ENCODE data around the gene SEC22B.
"Not testable (repeated sequence)": the region's sequence is repeated elsewhere in the genome, so short reads cannot be mapped to it uniquely, and the experiment has no call there.

The SEC22B gene

DNA sequence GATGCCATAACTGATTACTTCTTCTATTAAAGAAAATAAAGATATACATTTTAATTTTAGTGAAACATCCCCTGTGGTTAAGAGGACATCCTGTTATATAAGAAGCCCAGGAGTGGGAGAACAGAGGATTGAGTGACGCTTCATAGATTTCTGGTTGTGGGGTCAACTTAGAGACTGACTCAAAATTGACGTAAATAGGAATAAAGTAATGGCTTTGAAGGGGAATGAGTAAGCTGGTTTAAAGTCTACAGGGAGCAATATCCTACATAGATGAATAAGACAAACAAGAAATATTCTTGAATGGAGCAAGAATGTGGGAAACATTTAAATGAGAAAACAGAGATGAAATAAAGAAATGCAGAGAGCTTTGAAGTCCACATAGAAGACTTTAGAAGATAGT lies 60.2 kb downstream of the SEC22B start:
- H3K4me3 ChIP-seq (ENCODE audit: low read depth, low read length); in situ Hi-C loops (cut with HindIII; ENCODE audit: low sequenced_read_pairs): not testable (repeated sequence)
- DNase-seq (ENCODE audit: low read depth, low spot score) = peak; percentile 57

DNA sequence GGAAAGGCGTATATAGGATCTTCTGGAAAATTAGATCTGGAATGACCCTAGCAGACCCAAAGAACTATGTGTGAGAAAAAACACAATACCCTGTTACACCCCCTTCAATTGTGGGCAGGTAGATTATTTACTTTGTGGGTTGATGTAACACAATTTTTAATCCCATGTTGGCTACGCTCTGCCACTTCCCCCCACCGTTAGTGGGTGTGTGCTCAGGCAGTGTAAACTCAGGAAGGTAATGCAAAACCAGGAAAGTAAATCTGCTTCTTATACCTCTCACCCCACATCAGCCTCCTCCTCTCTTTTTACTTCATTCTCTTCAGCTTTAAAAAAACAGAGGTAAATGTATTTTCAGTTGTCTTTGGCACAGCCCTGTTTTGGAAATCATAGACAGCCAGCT lies 63.2 kb downstream of the SEC22B start:
- DNase-seq (ENCODE audit: low read depth, low spot score); in situ Hi-C loops (cut with HindIII; ENCODE audit: low sequenced_read_pairs); H3K4me3 ChIP-seq (ENCODE audit: low read depth, low read length): not testable (repeated sequence)

DNA sequence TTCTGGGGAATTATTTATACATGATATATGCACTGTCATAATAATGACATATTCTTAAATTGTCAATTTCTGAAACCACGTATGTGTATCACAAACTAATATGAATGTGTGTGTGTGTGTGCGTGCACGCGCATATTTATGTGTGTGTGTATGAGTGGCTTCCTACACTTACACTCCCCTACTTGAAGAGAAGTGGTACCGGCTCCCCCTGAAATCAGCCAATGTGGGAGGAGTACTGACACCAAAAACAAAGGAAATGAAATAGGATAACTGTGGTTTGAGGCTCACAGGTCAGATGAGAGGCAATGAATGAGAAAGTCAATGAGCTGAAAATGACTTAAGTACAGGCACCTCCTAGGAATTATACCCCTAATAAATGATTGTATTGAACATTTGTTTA lies 64.1 kb downstream of the SEC22B start:
- DNase-seq (ENCODE audit: low read depth, low spot score); H3K4me3 ChIP-seq (ENCODE audit: low read depth, low read length); in situ Hi-C loops (cut with HindIII; ENCODE audit: low sequenced_read_pairs): not testable (repeated sequence)

DNA sequence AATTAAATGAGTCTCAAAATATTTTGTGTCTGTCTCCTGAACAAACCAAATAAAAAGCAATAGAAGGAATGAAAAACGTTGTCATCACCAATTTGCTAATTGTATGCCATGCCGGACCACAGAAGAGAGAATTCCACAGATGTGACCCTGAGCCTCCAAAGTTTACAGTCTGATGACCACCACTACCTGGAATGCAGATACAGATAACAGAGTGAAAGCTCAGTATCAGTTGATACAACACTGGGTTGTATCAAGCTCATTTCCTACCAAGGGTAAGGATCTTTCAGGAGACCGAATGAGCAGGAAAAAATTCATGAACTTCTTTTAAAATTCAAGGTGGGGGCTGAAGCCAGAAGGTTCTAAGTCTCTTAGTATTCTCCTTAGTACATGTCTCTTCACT lies 64.5 kb downstream of the SEC22B start:
- H3K4me3 ChIP-seq (ENCODE audit: low read depth, low read length); in situ Hi-C loops (cut with HindIII; ENCODE audit: low sequenced_read_pairs); DNase-seq (ENCODE audit: low read depth, low spot score): not testable (repeated sequence)

DNA sequence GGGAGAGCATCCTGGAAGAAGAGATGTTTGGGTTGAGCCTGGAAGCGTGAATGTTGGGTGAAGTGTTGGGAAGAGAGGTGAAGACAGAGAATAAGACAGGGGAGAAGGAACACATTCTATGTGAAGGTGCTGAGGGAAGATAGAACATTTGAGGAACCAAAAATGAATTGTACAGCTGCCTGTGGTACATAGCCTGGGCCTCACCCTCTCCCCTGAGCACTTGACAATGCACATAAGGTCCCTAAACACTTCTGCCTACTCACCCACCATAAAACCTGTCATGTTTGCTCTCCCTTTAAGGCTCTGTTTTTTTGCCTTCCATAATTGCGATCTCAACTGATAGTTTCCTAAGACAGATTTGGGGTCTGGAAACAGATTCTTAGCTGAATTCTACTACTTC lies 65.3 kb downstream of the SEC22B start:
- H3K4me3 ChIP-seq (ENCODE audit: low read depth, low read length); in situ Hi-C loops (cut with HindIII; ENCODE audit: low sequenced_read_pairs); DNase-seq (ENCODE audit: low read depth, low spot score): not testable (repeated sequence)

DNA sequence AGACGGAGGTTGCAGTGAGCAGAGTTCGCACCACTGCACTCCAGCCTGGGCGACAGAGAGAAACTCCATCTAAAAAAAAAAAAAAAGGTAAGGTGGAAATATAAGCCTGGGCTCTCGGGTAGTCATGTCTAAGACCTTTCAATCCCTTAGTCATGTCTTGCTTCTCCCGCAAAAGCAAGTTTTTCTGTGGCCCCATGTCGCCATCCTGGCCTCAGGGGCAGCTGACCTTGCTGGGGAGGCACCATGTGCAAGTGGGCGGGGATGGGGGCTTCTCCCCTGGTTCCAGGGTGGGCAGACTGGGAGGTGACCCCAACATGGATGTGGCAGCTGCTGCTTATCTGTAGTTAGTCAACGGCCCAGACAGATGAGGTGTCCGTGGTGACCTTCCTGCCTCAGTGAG lies 66.7 kb downstream of the SEC22B start:
- not testable (repeated sequence) for DNase-seq (ENCODE audit: low read depth, low spot score); H3K4me3 ChIP-seq (ENCODE audit: low read depth, low read length)

DNA sequence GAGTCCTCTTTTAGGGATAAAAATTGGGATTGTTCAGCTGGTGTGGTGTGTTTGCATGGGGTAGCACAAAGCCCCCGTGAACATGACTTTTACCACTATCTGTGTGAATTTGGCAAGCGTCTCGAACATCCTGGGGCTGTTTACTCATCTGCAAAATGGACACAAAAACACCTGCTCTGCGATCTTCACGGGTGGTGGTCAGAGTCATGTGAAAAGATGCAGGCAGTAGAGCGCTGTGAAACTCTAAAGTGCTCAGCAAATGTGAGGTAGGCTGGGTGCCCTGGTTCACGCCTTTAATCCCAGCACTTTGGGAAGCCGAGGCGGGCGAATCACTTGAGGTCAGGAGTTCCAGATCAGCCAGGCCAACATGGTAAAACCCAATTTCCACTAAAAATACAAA lies 67.1 kb downstream of the SEC22B start:
- in situ Hi-C loops (cut with HindIII; ENCODE audit: low sequenced_read_pairs); DNase-seq (ENCODE audit: low read depth, low spot score); H3K4me3 ChIP-seq (ENCODE audit: low read depth, low read length): not testable (repeated sequence)

More for the DNA sequence above, 66.7 kb downstream of the SEC22B start:
- in situ Hi-C loops (cut with HindIII; ENCODE audit: low sequenced_read_pairs) = not testable (repeated sequence)

DNA sequence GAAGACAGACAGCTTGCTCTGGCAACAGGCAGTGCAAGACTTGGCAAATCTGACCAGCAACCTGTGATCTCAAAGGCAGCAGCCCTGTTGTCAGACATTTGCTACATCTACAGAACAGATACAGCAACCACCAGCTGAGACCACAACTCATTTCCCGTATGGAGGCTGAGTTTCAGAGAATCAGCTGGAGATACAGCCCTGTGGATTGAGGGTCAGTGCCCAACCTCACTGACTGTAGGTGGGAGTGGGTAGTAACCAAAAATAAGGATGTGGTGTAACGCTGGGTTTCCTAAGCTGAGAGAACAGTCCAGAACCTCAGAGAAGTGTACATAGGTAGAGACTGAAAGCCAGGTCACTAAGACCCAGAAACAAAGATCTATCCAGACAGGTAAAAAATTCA lies 71.0 kb downstream of the SEC22B start:
- H3K4me3 ChIP-seq (ENCODE audit: low read depth, low read length); in situ Hi-C loops (cut with HindIII; ENCODE audit: low sequenced_read_pairs); DNase-seq (ENCODE audit: low read depth, low spot score): not testable (repeated sequence)

DNA sequence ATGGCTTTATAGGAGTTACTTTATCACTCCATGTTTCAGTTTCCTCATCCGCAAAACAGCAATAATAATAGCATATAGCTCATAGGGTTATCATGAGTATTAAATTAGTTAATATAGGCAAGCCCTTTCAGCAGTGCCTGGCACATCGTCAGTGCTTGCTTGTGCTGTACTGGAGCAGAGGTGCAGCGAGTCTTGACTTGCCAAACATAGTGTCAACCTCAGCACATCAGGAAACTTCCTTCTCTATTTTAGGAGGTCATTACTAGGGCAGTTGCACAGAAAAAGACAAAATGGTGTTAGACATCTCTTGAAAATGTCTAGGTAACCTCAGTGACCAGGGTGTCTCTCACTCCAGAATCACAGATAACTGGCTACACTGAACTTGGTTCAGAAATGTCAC lies 72.6 kb downstream of the SEC22B start:
- DNase-seq (ENCODE audit: low read depth, low spot score); in situ Hi-C loops (cut with HindIII; ENCODE audit: low sequenced_read_pairs); H3K4me3 ChIP-seq (ENCODE audit: low read depth, low read length): not testable (repeated sequence)

DNA sequence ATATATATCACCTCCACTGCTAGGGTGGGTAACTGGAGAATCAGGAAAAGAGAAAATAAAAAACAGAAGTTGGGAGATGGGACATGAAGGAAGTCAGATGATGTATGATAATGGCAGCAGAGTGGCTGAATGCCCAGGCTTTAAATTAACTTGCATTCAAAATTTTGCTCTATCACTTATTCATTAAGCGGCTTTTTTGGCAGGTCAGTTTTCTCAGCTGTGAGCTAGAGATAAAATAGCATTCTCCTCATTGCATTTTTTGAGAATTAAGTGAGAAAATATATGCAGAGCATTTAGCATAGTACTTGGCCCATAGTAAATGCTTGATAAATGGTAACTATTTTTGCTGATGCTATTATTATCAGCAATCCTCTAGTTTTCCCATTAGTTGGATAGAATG lies 74.7 kb downstream of the SEC22B start:
- in situ Hi-C loops (cut with HindIII; ENCODE audit: low sequenced_read_pairs); DNase-seq (ENCODE audit: low read depth, low spot score); H3K4me3 ChIP-seq (ENCODE audit: low read depth, low read length): not testable (repeated sequence)
